ENCODE results near the gene ARL4A.
"Not testable (repeated sequence)": the region's sequence is repeated elsewhere in the genome, so short reads cannot be mapped to it uniquely, and the experiment has no call there.

Gene ARL4A

GRCh38 chr7:12690041-12690878 is 2.8 kb downstream of the ARL4A start:
- H3K4me1 ChIP-seq (ENCODE audit: control insufficient read depth, insufficient read depth, low read length), result no peaks in the 10 kb centered on the region
- peak overlapping the region; percentile 9 for H3K9ac ChIP-seq (ENCODE audit: low read length)
- no peaks in the 10 kb centered on the region for H3K36me3 ChIP-seq (ENCODE audit: control insufficient read depth, insufficient read depth, low read length)
- peak overlapping the region; percentile 29 for H3K4me3 ChIP-seq (ENCODE audit: low read length)
- H3K27me3 ChIP-seq (ENCODE audit: control insufficient read depth, insufficient read depth, low read length), result no peaks in the 10 kb centered on the region
- no peaks in the 10 kb centered on the region for H3K9me3 ChIP-seq (ENCODE audit: control insufficient read depth, low read length)

- not testable (repeated sequence) for H3K9me3 ChIP-seq (ENCODE audit: control insufficient read depth, low read length); H3K4me3 ChIP-seq (ENCODE audit: low read length); H3K4me1 ChIP-seq (ENCODE audit: control insufficient read depth, insufficient read depth, low read length); H3K27me3 ChIP-seq (ENCODE audit: control insufficient read depth, insufficient read depth, low read length); H3K9ac ChIP-seq (ENCODE audit: low read length); H3K36me3 ChIP-seq (ENCODE audit: control insufficient read depth, insufficient read depth, low read length)
Observed at GRCh38 chr7:12691388-12691787, 4.0 kb downstream of the ARL4A start.

GRCh38 chr7:12692035-12692434 is 4.6 kb downstream of the ARL4A start:
- H3K27me3 ChIP-seq (ENCODE audit: control insufficient read depth, insufficient read depth, low read length), result no peaks in the 10 kb centered on the region
- no peak overlapping the region for H3K9ac ChIP-seq (ENCODE audit: low read length)
- H3K4me3 ChIP-seq (ENCODE audit: low read length), result no peak overlapping the region
- peaks cover 12% of the 10 kb centered on the region for H3K4me1 ChIP-seq (ENCODE audit: control insufficient read depth, insufficient read depth, low read length)
- H3K36me3 ChIP-seq (ENCODE audit: control insufficient read depth, insufficient read depth, low read length), result no peaks in the 10 kb centered on the region
- H3K9me3 ChIP-seq (ENCODE audit: control insufficient read depth, low read length), result no peaks in the 10 kb centered on the region

DNA sequence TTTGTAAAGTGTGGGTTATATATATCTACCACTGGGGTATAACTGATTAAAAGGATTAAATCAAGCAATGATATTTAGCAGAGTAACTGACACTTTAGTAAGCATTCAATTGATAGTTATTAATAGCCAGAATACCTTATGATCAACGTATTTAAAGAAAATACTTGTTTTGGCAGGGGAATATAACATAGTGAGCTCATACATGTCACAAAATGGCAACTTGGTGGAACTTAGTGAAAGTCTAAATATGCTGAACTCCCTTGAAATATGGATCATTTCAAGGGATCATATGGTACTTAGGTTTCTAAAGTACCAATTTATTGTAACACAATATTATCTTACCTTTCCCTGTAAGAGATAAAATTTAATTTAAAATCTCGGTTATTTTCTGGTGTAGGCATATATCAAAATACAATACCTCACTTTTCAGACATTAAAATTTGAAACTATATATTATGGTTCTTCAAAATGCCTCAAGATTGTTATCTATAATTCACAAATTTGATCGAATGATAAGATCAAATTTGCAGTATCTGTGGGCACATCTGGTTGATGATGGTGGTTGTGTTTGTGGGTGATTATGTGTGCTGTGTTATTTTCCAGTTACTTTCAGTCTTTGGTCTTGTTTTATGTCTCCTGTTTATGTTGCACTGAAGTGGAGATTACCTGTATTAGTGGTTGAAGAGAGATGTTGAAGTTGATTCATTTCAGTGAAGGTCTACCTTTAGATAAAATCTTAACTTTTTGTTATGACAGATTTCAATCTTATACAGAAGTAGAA is 5.2 kb downstream of the ARL4A start:
- H3K9me3 ChIP-seq (ENCODE audit: control insufficient read depth, low read length), result no peaks in the 10 kb centered on the region
- no peak overlapping the region for H3K4me3 ChIP-seq (ENCODE audit: low read length)
- H3K9ac ChIP-seq (ENCODE audit: low read length), result no peak overlapping the region
- H3K27me3 ChIP-seq (ENCODE audit: control insufficient read depth, insufficient read depth, low read length), result no peaks in the 10 kb centered on the region
- H3K4me1 ChIP-seq (ENCODE audit: control insufficient read depth, insufficient read depth, low read length), result peaks cover 12% of the 10 kb centered on the region
- no peaks in the 10 kb centered on the region for H3K36me3 ChIP-seq (ENCODE audit: control insufficient read depth, insufficient read depth, low read length)

DNA sequence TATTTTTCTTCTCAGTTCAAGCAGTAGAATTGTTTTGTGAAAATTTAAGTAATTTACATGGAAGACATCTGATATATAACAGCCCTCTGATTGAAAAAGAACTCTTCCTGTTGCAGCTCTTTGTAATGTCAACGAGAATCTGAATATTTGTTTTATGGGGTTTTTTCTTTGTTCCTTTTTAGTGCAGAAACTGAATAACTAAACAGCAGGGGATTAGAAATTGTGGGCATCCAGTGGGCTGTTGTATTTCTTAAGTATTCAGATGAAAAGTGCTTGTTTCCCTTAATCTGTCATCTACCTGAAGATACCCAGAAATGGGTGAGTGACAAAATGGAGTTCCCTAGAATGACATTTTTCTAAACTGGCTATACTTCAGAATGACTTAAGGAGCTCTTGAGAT is 7.4 kb downstream of the ARL4A start:
- peaks cover 12% of the 10 kb centered on the region for H3K4me1 ChIP-seq (ENCODE audit: control insufficient read depth, insufficient read depth, low read length)
- H3K9ac ChIP-seq (ENCODE audit: low read length), result no peak overlapping the region
- no peaks in the 10 kb centered on the region for H3K36me3 ChIP-seq (ENCODE audit: control insufficient read depth, insufficient read depth, low read length)
- no peaks in the 10 kb centered on the region for H3K27me3 ChIP-seq (ENCODE audit: control insufficient read depth, insufficient read depth, low read length)
- no peak overlapping the region for H3K4me3 ChIP-seq (ENCODE audit: low read length)
- H3K9me3 ChIP-seq (ENCODE audit: control insufficient read depth, low read length), result no peaks in the 10 kb centered on the region

DNA sequence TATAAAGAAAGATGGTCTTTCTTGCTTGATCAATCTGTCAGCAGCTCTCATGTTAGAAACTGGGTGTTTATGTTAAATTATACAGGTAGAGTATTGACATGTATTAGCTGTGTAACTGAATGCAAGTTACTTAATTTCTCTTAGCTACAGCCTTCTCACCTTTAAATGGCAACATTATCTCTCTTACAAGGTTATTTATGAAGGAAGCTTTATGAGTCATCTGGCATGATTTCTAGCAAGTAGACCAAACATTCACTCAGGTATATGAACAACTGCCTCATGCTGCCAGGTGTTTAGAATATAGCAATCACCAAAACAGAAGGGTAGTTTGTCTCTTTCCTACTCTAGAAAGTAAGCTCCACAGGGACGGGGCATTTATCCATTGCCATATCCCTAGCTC is 8.5 kb downstream of the ARL4A start:
- peaks cover 12% of the 10 kb centered on the region for H3K4me1 ChIP-seq (ENCODE audit: control insufficient read depth, insufficient read depth, low read length)
- H3K4me3 ChIP-seq (ENCODE audit: low read length), result no peak overlapping the region
- no peaks in the 10 kb centered on the region for H3K9me3 ChIP-seq (ENCODE audit: control insufficient read depth, low read length)
- no peak overlapping the region for H3K9ac ChIP-seq (ENCODE audit: low read length)
- no peaks in the 10 kb centered on the region for H3K27me3 ChIP-seq (ENCODE audit: control insufficient read depth, insufficient read depth, low read length)
- no peaks in the 10 kb centered on the region for H3K36me3 ChIP-seq (ENCODE audit: control insufficient read depth, insufficient read depth, low read length)

- Histone ChIP-seq H3K36me3 (ENCODE audit: control insufficient read depth, insufficient read depth, low read length) (no peaks in the 10 kb centered on the region), H3K27me3 (ENCODE audit: control insufficient read depth, insufficient read depth, low read length) (no peaks in the 10 kb centered on the region), H3K4me3 (ENCODE audit: low read length) (no peak overlapping the region), H3K9me3 (ENCODE audit: control insufficient read depth, low read length) (no peaks in the 10 kb centered on the region), H3K9ac (ENCODE audit: low read length) (no peak overlapping the region), H3K4me1 (ENCODE audit: control insufficient read depth, insufficient read depth, low read length) (peaks cover 12% of the 10 kb centered on the region)
Observed at GRCh38 chr7:12699299-12699698, 11.9 kb downstream of the ARL4A start.

GRCh38 chr7:12701433-12701832 is 14.0 kb downstream of the ARL4A start:
- Histone ChIP-seq H3K27me3 (ENCODE audit: control insufficient read depth, insufficient read depth, low read length) (no peaks in the 10 kb centered on the region), H3K4me1 (ENCODE audit: control insufficient read depth, insufficient read depth, low read length) (peaks cover 2% of the 10 kb centered on the region), H3K4me3 (ENCODE audit: low read length) (no peak overlapping the region), H3K36me3 (ENCODE audit: control insufficient read depth, insufficient read depth, low read length) (no peaks in the 10 kb centered on the region), H3K9me3 (ENCODE audit: control insufficient read depth, low read length) (no peaks in the 10 kb centered on the region), H3K9ac (ENCODE audit: low read length) (no peak overlapping the region)

DNA sequence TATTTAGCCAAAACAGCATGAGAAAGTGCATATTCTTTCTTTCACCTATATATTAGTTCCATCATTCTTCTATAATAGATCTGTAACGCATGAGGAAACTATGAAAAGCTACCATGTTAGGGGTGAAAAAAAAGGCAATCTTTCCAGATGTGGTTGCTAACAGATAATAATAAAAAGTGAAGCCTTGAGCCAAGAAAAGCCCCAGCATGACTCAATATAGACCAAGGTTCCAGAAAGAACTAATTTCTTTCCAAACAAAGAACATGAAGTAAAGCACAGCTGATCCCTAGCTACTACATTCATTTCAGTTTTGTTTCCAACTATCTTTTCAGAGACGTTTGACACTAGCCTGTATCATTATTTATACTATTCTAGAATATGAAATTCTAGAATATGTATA is 16.4 kb downstream of the ARL4A start:
- Histone ChIP-seq H3K36me3 (ENCODE audit: control insufficient read depth, insufficient read depth, low read length) (no peaks in the 10 kb centered on the region), H3K4me1 (ENCODE audit: control insufficient read depth, insufficient read depth, low read length) (peaks cover 6% of the 10 kb centered on the region), H3K9me3 (ENCODE audit: control insufficient read depth, low read length) (no peaks in the 10 kb centered on the region), H3K4me3 (ENCODE audit: low read length) (no peak overlapping the region), H3K9ac (ENCODE audit: low read length) (no peak overlapping the region), H3K27me3 (ENCODE audit: control insufficient read depth, insufficient read depth, low read length) (no peaks in the 10 kb centered on the region)

GRCh38 chr7:12705878-12706277 is 18.4 kb downstream of the ARL4A start:
- no peaks in the 10 kb centered on the region for H3K27me3 ChIP-seq (ENCODE audit: control insufficient read depth, insufficient read depth, low read length)
- no peaks in the 10 kb centered on the region for H3K9me3 ChIP-seq (ENCODE audit: control insufficient read depth, low read length)
- no peak overlapping the region for H3K9ac ChIP-seq (ENCODE audit: low read length)
- no peak overlapping the region for H3K4me3 ChIP-seq (ENCODE audit: low read length)
- H3K4me1 ChIP-seq (ENCODE audit: control insufficient read depth, insufficient read depth, low read length), result peaks cover 6% of the 10 kb centered on the region
- H3K36me3 ChIP-seq (ENCODE audit: control insufficient read depth, insufficient read depth, low read length), result no peaks in the 10 kb centered on the region

DNA sequence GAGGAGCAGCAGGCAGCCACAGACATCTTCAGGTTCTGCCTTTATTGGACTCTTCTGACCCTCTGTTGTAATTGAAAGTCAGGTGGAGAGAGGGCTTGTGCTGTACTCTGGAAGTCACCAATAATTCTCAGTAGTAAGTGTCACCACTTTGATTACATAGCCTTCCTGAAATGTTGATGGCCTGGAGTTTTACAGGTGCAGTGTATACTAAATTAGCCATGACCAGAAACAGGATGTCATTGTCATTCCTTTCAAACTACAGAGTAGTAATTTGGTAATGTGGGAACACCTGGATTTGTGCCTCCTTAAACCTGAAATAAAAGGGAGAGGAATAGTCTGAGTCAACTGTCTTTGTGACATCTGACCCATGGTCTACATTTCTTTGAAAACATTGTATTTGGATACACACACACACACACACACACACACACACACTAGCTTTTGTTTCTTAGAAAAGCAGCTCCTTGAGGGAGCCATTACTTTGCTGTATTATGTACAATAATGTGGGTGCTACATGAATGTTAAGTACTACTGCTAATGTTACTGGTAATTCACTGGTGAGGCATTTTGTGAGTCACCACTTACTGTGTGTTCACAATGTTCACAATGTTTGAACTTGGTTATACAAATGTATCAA is 19.6 kb downstream of the ARL4A start:
- Histone ChIP-seq H3K9ac (ENCODE audit: low read length) (no peak overlapping the region), H3K27me3 (ENCODE audit: control insufficient read depth, insufficient read depth, low read length) (no peaks in the 10 kb centered on the region), H3K36me3 (ENCODE audit: control insufficient read depth, insufficient read depth, low read length) (no peaks in the 10 kb centered on the region), H3K9me3 (ENCODE audit: control insufficient read depth, low read length) (no peaks in the 10 kb centered on the region), H3K4me3 (ENCODE audit: low read length) (no peak overlapping the region), H3K4me1 (ENCODE audit: control insufficient read depth, insufficient read depth, low read length) (peaks cover 6% of the 10 kb centered on the region)

DNA sequence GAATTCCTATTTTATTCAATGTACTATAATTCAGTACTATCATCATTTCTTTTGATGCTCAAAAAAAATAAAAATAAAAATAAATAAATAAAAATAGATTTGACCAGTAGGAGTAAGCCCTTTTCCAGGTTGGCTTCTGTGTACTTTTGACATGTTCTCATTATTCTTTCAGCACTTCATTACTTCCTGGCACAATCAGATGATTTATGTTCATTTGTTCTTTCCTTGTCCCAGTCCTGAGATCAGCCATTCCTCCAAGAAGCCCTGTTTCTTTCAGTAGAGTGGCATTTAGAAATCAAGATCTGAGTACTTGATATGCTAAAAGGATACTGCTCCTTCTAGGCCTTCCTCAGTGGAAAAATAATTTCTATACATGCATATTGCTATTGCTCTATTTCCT is 20.9 kb downstream of the ARL4A start:
- H3K36me3 ChIP-seq (ENCODE audit: control insufficient read depth, insufficient read depth, low read length), result no peaks in the 10 kb centered on the region
- no peak overlapping the region for H3K4me3 ChIP-seq (ENCODE audit: low read length)
- no peak overlapping the region for H3K9ac ChIP-seq (ENCODE audit: low read length)
- H3K27me3 ChIP-seq (ENCODE audit: control insufficient read depth, insufficient read depth, low read length), result no peaks in the 10 kb centered on the region
- H3K4me1 ChIP-seq (ENCODE audit: control insufficient read depth, insufficient read depth, low read length), result peaks cover 11% of the 10 kb centered on the region
- no peaks in the 10 kb centered on the region for H3K9me3 ChIP-seq (ENCODE audit: control insufficient read depth, low read length)

Data from mucosa of stomach (tissue), 1 donor.